CD4-positive, alpha-beta T cell treated with Interferon gamma for 1 hour (primary cell): ENCODE measurements around the gene TELO2.

Experiments
- DNase-seq: peaks from one replicate; pipeline ENCODE4 v3.0.0-alpha.2; 2020

TELO2 gene

GRCh38 chr16:1500465-1501150 lies 7.4 kb downstream of the TELO2 start:
- no peak for DNase-seq

GRCh38 chr16:1501630-1502029 lies 8.5 kb downstream of the TELO2 start:
- DNase-seq, result no peak

GRCh38 chr16:1502092-1503004 lies 9.2 kb downstream of the TELO2 start:
- no peak for DNase-seq

GRCh38 chr16:1503110-1503955 lies 10.2 kb downstream of the TELO2 start:
- DNase-seq, result no peak

GRCh38 chr16:1505073-1505844 lies 12.1 kb downstream of the TELO2 start:
- no peak for DNase-seq

- no peak for DNase-seq
Measured at GRCh38 chr16:1505912-1506311, 12.8 kb downstream of the TELO2 start.

- no peak for DNase-seq
Measured at GRCh38 chr16:1506494-1507213, 13.5 kb downstream of the TELO2 start.

GRCh38 chr16:1508494-1509187 lies 15.5 kb downstream of the TELO2 start:
- no peak for DNase-seq

GRCh38 chr16:1509307-1510221 lies 16.4 kb downstream of the TELO2 start:
- no peak for DNase-seq

- no peak for DNase-seq
Measured at GRCh38 chr16:1510272-1510671, 17.1 kb downstream of the TELO2 start.

GRCh38 chr16:1510941-1511351 lies 17.8 kb downstream of the TELO2 start:
- no peak for DNase-seq

- DNase-seq, result no peak
Measured at GRCh38 chr16:1511662-1512569, 18.8 kb downstream of the TELO2 start.

GRCh38 chr16:1512774-1513173 lies 19.6 kb downstream of the TELO2 start:
- no peak for DNase-seq

- no peak for DNase-seq
Measured at GRCh38 chr16:1514507-1514906, 21.3 kb downstream of the TELO2 start.

- DNase-seq, result no peak
Measured at GRCh38 chr16:1518626-1519135, 25.5 kb downstream of the TELO2 start.

GRCh38 chr16:1519831-1520230 lies 26.7 kb downstream of the TELO2 start:
- DNase-seq, result no peak

- DNase-seq, result no peak
Measured at GRCh38 chr16:1520461-1520860, 27.3 kb downstream of the TELO2 start.

GRCh38 chr16:1523581-1524245 lies 30.6 kb downstream of the TELO2 start:
- DNase-seq, result no peak
